ENCODE results near the gene CLDN7.

- no peak for TF ChIP-seq CTCF (IDR thresholded peaks at IDR 0.05; ENCODE audit: insufficient read depth, low read depth, low read length)
- peak; percentile 85 for TF ChIP-seq EZH2 (IDR thresholded peaks at IDR 0.05; ENCODE audit: insufficient read depth, low read length)
These were observed 32.4 kb upstream of the CLDN7 start, which contains the start of gene YBX2 for GRCh38 chr17:7294614-7295153.
